ENCODE results near the gene SMIM21.
A peak's percentile ranks its signal among the peaks of the same experiment; 100 is the strongest.

SMIM21 gene

DNA sequence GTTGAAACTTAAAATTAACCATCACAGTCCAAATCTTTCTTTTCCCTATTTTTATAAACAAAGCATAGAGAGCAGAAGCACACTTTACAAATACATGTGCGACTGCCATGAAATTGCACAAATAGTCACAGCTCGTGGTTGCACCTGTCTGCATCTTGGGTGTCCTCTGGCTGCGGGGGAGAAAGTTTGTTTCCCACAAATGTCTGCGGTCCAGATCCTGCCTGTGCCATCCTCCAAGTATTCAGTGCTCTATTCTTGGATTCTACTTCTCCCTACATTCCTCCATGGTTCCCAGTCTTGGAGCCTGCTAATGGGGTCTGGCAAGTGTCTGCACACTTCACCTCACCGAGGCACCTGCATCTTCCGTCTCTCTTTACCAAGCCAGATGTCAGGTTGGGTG, 52.2 kb downstream of the SMIM21 start:
- no peak for DNase-seq (ENCODE audit: low read depth)
- in situ Hi-C loops (cut with HindIII; ENCODE audit: low sequenced_read_pairs): no loop called here
- H3K4me3 ChIP-seq (ENCODE audit: low read depth, low read length): no peak overlapping the region
- TF ChIP-seq, protein P1, sequence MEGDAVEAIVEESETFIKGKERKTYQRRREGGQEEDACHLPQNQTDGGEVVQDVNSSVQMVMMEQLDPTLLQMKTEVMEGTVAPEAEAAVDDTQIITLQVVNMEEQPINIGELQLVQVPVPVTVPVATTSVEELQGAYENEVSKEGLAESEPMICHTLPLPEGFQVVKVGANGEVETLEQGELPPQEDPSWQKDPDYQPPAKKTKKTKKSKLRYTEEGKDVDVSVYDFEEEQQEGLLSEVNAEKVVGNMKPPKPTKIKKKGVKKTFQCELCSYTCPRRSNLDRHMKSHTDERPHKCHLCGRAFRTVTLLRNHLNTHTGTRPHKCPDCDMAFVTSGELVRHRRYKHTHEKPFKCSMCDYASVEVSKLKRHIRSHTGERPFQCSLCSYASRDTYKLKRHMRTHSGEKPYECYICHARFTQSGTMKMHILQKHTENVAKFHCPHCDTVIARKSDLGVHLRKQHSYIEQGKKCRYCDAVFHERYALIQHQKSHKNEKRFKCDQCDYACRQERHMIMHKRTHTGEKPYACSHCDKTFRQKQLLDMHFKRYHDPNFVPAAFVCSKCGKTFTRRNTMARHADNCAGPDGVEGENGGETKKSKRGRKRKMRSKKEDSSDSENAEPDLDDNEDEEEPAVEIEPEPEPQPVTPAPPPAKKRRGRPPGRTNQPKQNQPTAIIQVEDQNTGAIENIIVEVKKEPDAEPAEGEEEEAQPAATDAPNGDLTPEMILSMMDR (IDR thresholded peaks at IDR 0.05; ENCODE audit: low read depth, low read length, missing control alignments): no peak

- TF ChIP-seq, protein P1 (IDR thresholded peaks at IDR 0.05; ENCODE audit: low read depth, low read length, missing control alignments): no peak
- H3K4me3 ChIP-seq (ENCODE audit: low read depth, low read length): no peak overlapping the region
- in situ Hi-C loops (cut with HindIII; ENCODE audit: low sequenced_read_pairs): no loop called here
- peak; percentile 35 for DNase-seq (ENCODE audit: low read depth)
Observed at GRCh38 chr18:75374466-75374865, 53.0 kb downstream of the SMIM21 start.

DNA sequence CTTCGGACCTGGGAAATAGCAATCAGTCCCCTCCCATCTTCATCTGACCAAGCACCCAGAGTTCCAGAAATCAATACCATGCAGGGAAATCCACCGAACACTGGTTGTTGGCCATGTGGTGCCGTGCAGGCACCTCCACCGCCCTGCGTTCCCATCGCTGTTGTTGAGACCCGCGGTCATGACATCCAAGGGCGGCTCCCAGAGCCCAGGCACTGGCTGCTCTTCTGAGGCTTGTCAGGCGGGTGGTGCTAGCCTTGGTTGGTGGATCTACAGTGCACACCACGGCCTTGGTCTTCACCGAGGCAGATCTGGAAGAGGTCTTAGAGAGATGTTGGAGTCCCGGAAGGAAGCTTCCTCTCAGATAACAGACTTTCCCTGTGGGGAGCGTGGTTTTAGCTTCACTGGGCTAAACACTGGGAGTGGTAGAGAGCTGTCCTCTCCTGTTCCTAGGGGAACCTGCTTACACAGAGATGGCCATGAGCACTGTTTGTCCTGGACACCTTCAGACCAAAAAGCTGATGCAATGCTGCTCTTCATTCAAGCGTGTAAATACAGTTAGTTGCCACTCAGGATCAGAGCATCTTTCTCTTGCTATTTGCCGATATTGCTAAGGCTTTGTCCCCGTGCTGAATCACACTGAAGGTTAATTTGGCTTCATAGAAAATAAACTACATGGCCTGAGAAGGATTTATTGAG, 58.3 kb downstream of the SMIM21 start:
- no peak for DNase-seq (ENCODE audit: low read depth)
- TF ChIP-seq, protein P1 (IDR thresholded peaks at IDR 0.05; ENCODE audit: low read depth, low read length, missing control alignments): no peak
- in situ Hi-C loops (cut with HindIII; ENCODE audit: low sequenced_read_pairs): no loop called here
- no peak overlapping the region for H3K4me3 ChIP-seq (ENCODE audit: low read depth, low read length)

DNA sequence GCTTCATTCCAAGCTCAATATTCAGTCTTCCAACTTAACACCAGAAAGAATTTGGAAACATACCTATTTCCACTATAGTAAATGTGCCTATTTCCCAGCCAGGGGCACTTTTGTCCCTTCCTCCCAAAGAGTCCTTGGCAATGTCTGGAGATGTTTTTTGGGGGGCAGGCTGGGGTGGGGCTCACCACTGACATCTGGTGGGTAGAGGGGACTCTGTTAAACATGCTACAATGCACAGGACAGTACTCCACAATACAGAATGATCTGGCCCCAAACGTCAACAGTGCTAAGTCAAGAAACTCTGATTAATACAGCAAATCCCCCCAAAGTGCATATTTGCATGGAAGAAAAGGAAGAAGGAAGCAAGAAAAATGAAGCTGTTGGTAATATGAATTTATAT, 61.7 kb downstream of the SMIM21 start:
- no peak for DNase-seq (ENCODE audit: low read depth)
- in situ Hi-C loops (cut with HindIII; ENCODE audit: low sequenced_read_pairs): no loop called here
- TF ChIP-seq, protein P1 (IDR thresholded peaks at IDR 0.05; ENCODE audit: low read depth, low read length, missing control alignments): no peak
- no peak overlapping the region for H3K4me3 ChIP-seq (ENCODE audit: low read depth, low read length)

DNA sequence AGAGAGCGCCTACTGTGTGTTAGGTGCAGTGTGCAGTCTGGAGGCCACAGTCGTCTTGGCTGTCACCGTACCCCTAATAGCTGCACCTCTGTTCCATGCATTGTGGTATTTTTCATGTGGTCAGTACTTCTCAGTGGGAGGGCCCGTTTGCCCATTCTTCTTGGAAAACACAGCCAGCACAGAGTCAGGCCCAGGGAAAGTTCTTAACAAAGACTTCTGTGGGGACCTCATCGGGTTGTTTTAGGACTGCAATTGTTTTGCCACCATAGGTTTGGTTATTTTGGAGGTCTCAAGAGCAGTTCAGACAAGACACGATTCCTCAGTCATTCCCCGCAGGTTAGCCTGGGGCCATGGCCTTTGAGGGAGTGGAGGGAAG, 62.3 kb downstream of the SMIM21 start:
- DNase-seq (ENCODE audit: low read depth): peak; percentile 31
- TF ChIP-seq, protein P1 (IDR thresholded peaks at IDR 0.05; ENCODE audit: low read depth, low read length, missing control alignments): no peak
- in situ Hi-C loops (cut with HindIII; ENCODE audit: low sequenced_read_pairs): no loop called here
- H3K4me3 ChIP-seq (ENCODE audit: low read depth, low read length): no peak overlapping the region

- TF ChIP-seq, protein P1 (IDR thresholded peaks at IDR 0.05; ENCODE audit: low read depth, low read length, missing control alignments): no peak
- DNase-seq (ENCODE audit: low read depth): no peak
- in situ Hi-C loops (cut with HindIII; ENCODE audit: low sequenced_read_pairs): no loop called here
- no peak overlapping the region for H3K4me3 ChIP-seq (ENCODE audit: low read depth, low read length)
Observed at GRCh38 chr18:75364512-75365253, 62.8 kb downstream of the SMIM21 start.

Data from astrocyte of the cerebellum (primary cell).